ENCODE data around the gene SIT1.
A peak's percentile ranks its signal among the peaks of the same experiment; 100 is the strongest.

Gene SIT1

DNA sequence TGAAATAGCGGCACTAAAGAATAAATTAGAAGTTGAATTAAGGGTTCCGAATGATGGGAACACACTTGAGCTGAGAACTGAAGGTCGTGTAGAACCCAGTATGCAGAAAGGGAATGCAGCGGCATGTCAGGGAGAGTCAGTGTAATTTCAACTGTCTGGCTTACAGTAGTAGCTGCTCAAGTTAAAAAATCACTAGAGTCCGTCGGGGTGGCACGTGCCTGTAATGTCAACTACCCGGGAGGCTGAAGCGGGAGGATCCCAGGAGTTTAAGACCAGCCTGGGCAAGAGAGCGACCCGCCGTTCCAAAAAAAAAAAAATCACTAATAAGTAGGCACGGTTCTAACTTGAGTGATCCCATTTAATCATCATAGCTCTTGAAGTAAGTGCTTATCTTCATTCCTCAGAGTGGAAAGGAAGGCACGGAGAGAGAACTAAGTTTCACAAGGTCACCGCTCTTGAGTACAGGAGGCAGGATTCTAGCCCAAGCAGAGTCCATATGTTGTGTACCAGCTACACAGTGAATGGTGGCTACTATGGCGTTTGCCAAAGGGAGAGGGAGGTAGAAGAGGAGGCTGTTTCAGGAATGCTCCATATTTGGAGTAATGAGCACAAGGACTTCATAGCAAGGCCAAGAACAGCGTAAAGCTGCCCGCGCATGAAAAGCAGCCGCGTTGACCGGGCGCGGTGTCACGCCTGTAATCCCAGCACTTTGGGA, 6.3 kb upstream of the SIT1 start:
- Histone ChIP-seq H3K27me3 (ENCODE audit: control insufficient read depth, insufficient read depth, low read length) (no peaks in the 10 kb centered on the region), H3K9ac (no peak overlapping the region), H3K9me3 (ENCODE audit: control insufficient read depth, low read length) (no peaks in the 10 kb centered on the region), H3K4me2 (ENCODE audit: low read length) (peak overlapping the region; percentile 96), H3K4me1 (no peaks in the 10 kb centered on the region), H2AFZ (peak overlapping the region; percentile 83), H3K36me3 (ENCODE audit: control insufficient read depth, insufficient read depth, low read length) (no peaks in the 10 kb centered on the region), H3K4me3 (ENCODE audit: low read depth, low read length) (peak overlapping the region; percentile 92), H3K27ac (peak overlapping the region; percentile 99), H3K79me2 (no peaks in the 10 kb centered on the region)
- TF ChIP-seq, protein P1, sequence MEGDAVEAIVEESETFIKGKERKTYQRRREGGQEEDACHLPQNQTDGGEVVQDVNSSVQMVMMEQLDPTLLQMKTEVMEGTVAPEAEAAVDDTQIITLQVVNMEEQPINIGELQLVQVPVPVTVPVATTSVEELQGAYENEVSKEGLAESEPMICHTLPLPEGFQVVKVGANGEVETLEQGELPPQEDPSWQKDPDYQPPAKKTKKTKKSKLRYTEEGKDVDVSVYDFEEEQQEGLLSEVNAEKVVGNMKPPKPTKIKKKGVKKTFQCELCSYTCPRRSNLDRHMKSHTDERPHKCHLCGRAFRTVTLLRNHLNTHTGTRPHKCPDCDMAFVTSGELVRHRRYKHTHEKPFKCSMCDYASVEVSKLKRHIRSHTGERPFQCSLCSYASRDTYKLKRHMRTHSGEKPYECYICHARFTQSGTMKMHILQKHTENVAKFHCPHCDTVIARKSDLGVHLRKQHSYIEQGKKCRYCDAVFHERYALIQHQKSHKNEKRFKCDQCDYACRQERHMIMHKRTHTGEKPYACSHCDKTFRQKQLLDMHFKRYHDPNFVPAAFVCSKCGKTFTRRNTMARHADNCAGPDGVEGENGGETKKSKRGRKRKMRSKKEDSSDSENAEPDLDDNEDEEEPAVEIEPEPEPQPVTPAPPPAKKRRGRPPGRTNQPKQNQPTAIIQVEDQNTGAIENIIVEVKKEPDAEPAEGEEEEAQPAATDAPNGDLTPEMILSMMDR (IDR thresholded peaks at IDR 0.05) = no peak

DNA sequence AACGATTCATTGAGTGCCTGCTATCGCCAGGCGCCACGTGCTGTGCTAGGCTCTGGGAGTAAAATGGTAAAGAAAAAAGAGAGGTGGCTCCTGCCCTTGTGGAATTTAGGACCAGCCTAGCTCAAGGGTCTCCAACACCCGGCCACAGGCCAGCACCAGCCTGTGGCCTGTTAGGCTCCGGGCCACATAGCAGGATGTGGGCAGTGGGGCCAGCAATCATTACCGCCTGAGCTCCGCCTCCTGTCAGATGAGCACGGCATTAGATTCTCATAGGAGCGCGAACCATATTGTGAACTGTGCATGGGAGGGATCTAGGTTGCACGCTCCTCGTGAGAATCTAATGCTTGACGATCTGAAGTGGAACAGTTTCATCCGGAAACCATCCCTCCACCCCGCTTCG, 5.6 kb upstream of the SIT1 start:
- TF ChIP-seq, protein P1 (IDR thresholded peaks at IDR 0.05) = no peak
- Histone ChIP-seq H3K79me2 (no peaks in the 10 kb centered on the region), H3K27me3 (ENCODE audit: control insufficient read depth, insufficient read depth, low read length) (no peaks in the 10 kb centered on the region), H3K4me2 (ENCODE audit: low read length) (no peak overlapping the region), H3K9me3 (ENCODE audit: control insufficient read depth, low read length) (no peaks in the 10 kb centered on the region), H3K4me3 (ENCODE audit: low read depth, low read length) (no peak overlapping the region), H3K36me3 (ENCODE audit: control insufficient read depth, insufficient read depth, low read length) (no peaks in the 10 kb centered on the region), H2AFZ (no peak overlapping the region), H3K4me1 (no peaks in the 10 kb centered on the region), H3K9ac (no peak overlapping the region), H3K27ac (no peak overlapping the region)

DNA sequence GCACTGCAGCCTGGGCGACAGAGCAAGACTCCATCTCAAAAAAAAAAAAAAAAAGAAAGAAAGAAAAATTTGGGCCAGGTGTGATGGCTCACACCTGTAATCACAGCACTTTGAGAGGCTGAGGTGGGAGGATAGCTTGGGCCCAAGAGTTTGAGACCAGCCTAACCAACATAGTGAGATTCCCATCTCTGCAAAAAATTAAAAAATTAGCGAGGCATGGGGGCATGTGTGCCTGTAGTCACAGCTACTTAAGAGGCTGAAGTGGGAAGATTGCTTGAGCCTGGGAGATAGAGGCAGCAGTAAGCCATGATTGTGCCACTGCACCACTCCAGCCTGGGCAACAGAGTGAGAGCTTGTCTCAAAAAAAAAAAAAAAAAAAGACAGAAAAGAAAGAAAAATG, 2.9 kb upstream of the SIT1 start:
- Histone ChIP-seq H3K4me2 (ENCODE audit: low read length) (no peak overlapping the region), H3K27me3 (ENCODE audit: control insufficient read depth, insufficient read depth, low read length) (no peaks in the 10 kb centered on the region), H3K79me2 (no peaks in the 10 kb centered on the region), H3K9me3 (ENCODE audit: control insufficient read depth, low read length) (no peaks in the 10 kb centered on the region), H3K9ac (no peak overlapping the region), H3K4me1 (no peaks in the 10 kb centered on the region), H2AFZ (no peak overlapping the region), H3K4me3 (ENCODE audit: low read depth, low read length) (no peak overlapping the region), H3K27ac (no peak overlapping the region), H3K36me3 (ENCODE audit: control insufficient read depth, insufficient read depth, low read length) (no peaks in the 10 kb centered on the region)
- TF ChIP-seq, protein P1 (IDR thresholded peaks at IDR 0.05) = no peak

DNA sequence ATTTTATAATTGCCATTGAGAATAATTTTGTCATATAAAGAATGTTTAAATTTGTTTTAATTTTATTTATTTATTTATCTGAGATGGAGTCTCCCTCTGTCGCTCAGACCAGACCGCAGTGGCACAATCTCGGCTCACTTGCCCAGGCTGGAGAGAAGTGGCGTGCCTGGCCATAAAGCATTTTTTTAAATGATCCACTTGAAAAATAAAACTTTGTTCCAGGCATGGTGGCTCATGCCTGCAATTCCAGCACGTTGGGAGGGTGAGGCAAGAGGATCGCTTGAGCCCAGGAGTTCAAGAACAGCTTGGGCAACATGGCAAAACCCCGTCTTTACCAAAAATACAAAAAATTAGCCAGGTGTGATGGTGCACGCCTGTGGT, 2.1 kb upstream of the SIT1 start:
- Histone ChIP-seq H3K9ac (no peak overlapping the region), H3K79me2 (no peaks in the 10 kb centered on the region), H3K27me3 (ENCODE audit: control insufficient read depth, insufficient read depth, low read length) (no peaks in the 10 kb centered on the region), H3K9me3 (ENCODE audit: control insufficient read depth, low read length) (no peaks in the 10 kb centered on the region), H3K4me1 (no peaks in the 10 kb centered on the region), H3K27ac (no peak overlapping the region), H2AFZ (no peak overlapping the region), H3K36me3 (ENCODE audit: control insufficient read depth, insufficient read depth, low read length) (no peaks in the 10 kb centered on the region), H3K4me2 (ENCODE audit: low read length) (no peak overlapping the region), H3K4me3 (ENCODE audit: low read depth, low read length) (no peak overlapping the region)
- TF ChIP-seq, protein P1 (IDR thresholded peaks at IDR 0.05) = no peak
